Hematopoietic multipotent progenitor cell (in vitro differentiated cells): ENCODE data around the gene SAA2. TPM values are rescaled to one million over a fixed set of nuclear protein-coding genes. Genes with fewer than 3 reads are reported as not detected.
"Not testable (repeated sequence)": the region's sequence is repeated elsewhere in the genome, so short reads cannot be mapped to it uniquely, and the experiment has no call there.

Experiments used
- DNase-seq, 3 donors: peaks; one replicate each; pipeline ENCODE4 v3.0.0-alpha.2; 2011 to 2015; ENCODE audit warnings: low read depth in 2 of 3, low spot score in 2 of 3
- small RNA-seq: library from RNA; depleted of rRNA; stranded (forward); fragments of <200 nt; gene quantifications from one replicate; pipeline ENCODE3, GENCODE V24; 2012
- total RNA-seq: library from RNA; depleted of rRNA; stranded (reverse); fragments of >200 nt; gene quantifications from one replicate; pipeline ENCODE4 v1.2.3, GENCODE V29; 2012

Gene SAA2
- total RNA-seq, 1 donor = not detected

DNA sequence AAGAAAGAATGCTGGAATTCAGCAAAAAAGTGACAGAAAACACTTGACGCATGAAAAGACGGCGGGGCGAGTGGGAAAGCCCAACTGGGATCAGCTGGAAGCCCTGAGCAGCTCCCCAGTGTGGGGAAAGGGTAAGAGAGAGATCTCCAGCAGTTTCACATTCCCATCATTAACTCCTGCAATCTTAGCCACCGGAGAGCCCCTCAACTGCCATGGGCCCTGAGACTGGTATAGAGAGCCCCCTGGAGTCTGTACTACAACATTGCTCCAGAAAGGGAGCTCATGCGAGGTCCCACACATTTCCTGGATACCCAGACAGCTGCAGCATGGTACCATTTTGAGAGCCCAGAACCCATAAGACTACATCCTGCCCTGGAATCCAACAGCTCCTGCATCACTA lies 44.7 kb downstream of the SAA2 start:
- DNase-seq = peak in 2 of 3 donors; percentile 5 to 28

DNA sequence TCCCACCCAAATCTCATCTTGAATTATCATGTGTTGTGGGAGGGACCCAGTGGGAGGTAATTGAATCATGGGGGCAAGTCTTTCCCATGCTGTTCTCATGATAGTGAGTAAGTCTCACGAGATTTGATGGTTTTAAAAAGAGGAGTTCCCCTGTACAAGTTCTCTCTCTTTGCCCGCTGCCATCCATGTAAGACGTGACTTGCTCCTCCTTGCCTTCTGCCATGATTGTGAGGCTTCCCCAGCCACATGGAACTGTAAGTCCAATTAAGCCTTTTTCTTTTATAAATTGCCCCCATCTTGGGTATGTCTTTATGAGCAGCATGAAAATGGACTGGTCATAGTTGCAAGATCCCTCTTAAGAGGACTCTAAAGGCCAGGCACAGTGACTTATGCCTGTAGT lies 50.7 kb downstream of the SAA2 start:
- not testable (repeated sequence) for DNase-seq

DNA sequence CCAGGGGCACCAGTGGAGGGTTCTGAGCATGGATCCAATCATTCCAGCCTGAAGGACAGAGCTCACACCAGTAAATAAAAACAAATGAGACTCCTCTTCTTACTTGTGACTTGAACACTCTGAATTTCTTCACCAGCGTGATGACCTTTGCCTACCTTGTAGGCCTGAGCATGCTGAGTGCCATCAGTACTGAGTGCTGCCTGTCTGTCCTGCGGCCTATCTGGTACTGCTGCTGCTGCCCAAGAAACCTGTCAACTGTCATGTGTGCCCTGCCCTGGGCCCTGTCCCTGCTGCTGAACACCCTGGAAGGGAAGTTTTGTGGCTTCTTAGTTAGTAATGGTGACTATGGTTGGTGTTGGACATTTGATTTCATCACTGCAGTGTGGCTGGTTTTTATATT lies 51.9 kb downstream of the SAA2 start:
- no peak for DNase-seq

Small RNA genes within 50 kb of the gene (small RNA-seq; reads per million reads assigned to genes)
- gene RNA5SP333 (not detected), gene RNA5SP334 (not detected)

Other genes starting within 250 kb of the SAA2 start
- gene SERGEF, start 235.6 kb downstream of the SAA2 start, total RNA-seq = 36.9 TPM
- gene TPH1, start 202.4 kb downstream of the SAA2 start, total RNA-seq = 0.27 TPM
- gene SAAL1, start 142.6 kb downstream of the SAA2 start, total RNA-seq = 9.7 TPM
- not detected for gene MRGPRX3, start 116.1 kb downstream of the SAA2 start, total RNA-seq
- not detected for gene MRGPRX4, start 75.8 kb downstream of the SAA2 start, total RNA-seq
- gene SAA4, start 11.9 kb downstream of the SAA2 start, total RNA-seq = not detected
- not detected for gene SAA1, start 17.6 kb upstream of the SAA2 start, total RNA-seq
- gene HPS5, start 73.5 kb upstream of the SAA2 start, total RNA-seq = 11.8 TPM
- gene GTF2H1, start 73.9 kb upstream of the SAA2 start, total RNA-seq = 40.9 TPM
- gene LDHA, start 145.9 kb upstream of the SAA2 start, total RNA-seq = 177 TPM
- gene LDHC, start 163.7 kb upstream of the SAA2 start, total RNA-seq = not detected
- 0.54 TPM for gene LDHAL6A, start 207.2 kb upstream of the SAA2 start, total RNA-seq